Muscle of back (tissue), 11 donors: ENCODE data around the gene KRTAP10-2. TPM values are rescaled to one million over a fixed set of nuclear protein-coding genes. Genes with fewer than 3 reads are reported as not detected.
A peak's percentile ranks its signal among the peaks of the same experiment; 100 is the strongest.
"Not testable (repeated sequence)": the region's sequence is repeated elsewhere in the genome, so short reads cannot be mapped to it uniquely, and the experiment has no call there.

Source experiments
- DNase-seq, 3 donors: peaks; one replicate each; pipeline versions ENCODE4 v3.0.0 to v3.0.0-alpha.2; 2013
- polyA plus RNA-seq, 10 donors: library from polyadenylated mRNA; unstranded; fragments of 120-200 nt; gene quantifications; one replicate each; pipeline ENCODE4 v1.2.1, GENCODE V29; 2013; ENCODE audit not compliant: insufficient read length in 10 of 10

The KRTAP10-2 gene
- polyA plus RNA-seq, 10 donors = not detected

- DNase-seq = no peak
Observed at GRCh38 chr21:44514218-44514520, 37.1 kb downstream of the KRTAP10-2 start.

- no peak for DNase-seq
Observed at GRCh38 chr21:44513389-44514217, 37.7 kb downstream of the KRTAP10-2 start.

- DNase-seq = no peak
Observed at GRCh38 chr21:44512496-44513388, 38.6 kb downstream of the KRTAP10-2 start.

- no peak for DNase-seq
Observed at GRCh38 chr21:44511938-44512275, 39.4 kb downstream of the KRTAP10-2 start.

- no peak for DNase-seq
Observed at GRCh38 chr21:44511219-44511937, 39.9 kb downstream of the KRTAP10-2 start.

GRCh38 chr21:44510508-44511218 lies 40.6 kb downstream of the KRTAP10-2 start:
- peak in 2 of 3 donors; percentile 38 to 62 for DNase-seq

- DNase-seq = no peak
Observed at GRCh38 chr21:44510109-44510507, 41.2 kb downstream of the KRTAP10-2 start.

GRCh38 chr21:44509539-44509938 lies 41.8 kb downstream of the KRTAP10-2 start:
- DNase-seq = no peak

GRCh38 chr21:44508711-44509445 lies 42.4 kb downstream of the KRTAP10-2 start:
- DNase-seq = no peak

- no peak for DNase-seq
Observed at GRCh38 chr21:44508426-44508710, 42.9 kb downstream of the KRTAP10-2 start.

GRCh38 chr21:44507673-44508425 lies 43.5 kb downstream of the KRTAP10-2 start:
- DNase-seq = no peak

- no peak for DNase-seq
Observed at GRCh38 chr21:44506279-44507255, 44.7 kb downstream of the KRTAP10-2 start.

- no peak for DNase-seq
Observed at GRCh38 chr21:44505673-44506278, 45.5 kb downstream of the KRTAP10-2 start.

GRCh38 chr21:44503901-44504399 lies 47.4 kb downstream of the KRTAP10-2 start:
- no peak for DNase-seq

GRCh38 chr21:44503006-44503889 lies 48.1 kb downstream of the KRTAP10-2 start:
- DNase-seq = not testable (repeated sequence)

GRCh38 chr21:44502171-44502958 lies 48.9 kb downstream of the KRTAP10-2 start:
- no peak for DNase-seq
